HUES64 (cell line): ENCODE results near the gene EIF5AL1.
"Not testable (repeated sequence)": the region's sequence is repeated elsewhere in the genome, so short reads cannot be mapped to it uniquely, and the experiment has no call there.

ENCODE experiments used
- H3K27ac ChIP-seq: 2 replicates; pipeline ENCODE4 v1.7.0; 2013; ENCODE audit warnings: low read depth, low read length, inconsistent platforms
- H3K27me3 ChIP-seq: 2 replicates; pipeline ENCODE4 v1.6.1; 2013; ENCODE audit warnings: mild to moderate bottlenecking, low read length; ENCODE audit not compliant: insufficient read depth
- H3K36me3 ChIP-seq: 2 replicates; pipeline ENCODE4 v1.6.1; 2013; ENCODE audit warnings: mild to moderate bottlenecking, low read length; ENCODE audit not compliant: insufficient read depth
- H3K4me1 ChIP-seq: 2 replicates; pipeline ENCODE4 v1.6.1; 2013; ENCODE audit warnings: mild to moderate bottlenecking, low read length, moderate library complexity; ENCODE audit not compliant: insufficient read depth
- H3K4me3 ChIP-seq: 2 replicates; pipeline ENCODE4 v1.5.1; 2013; ENCODE audit warnings: mild to moderate bottlenecking, low read length, moderate library complexity
- H3K9ac ChIP-seq: 2 replicates; pipeline ENCODE4 v1.6.1; 2013; ENCODE audit warnings: mild to moderate bottlenecking, low read depth, low read length
- H3K9me3 ChIP-seq: 2 replicates; pipeline ENCODE4 v1.6.1; 2013; ENCODE audit warnings: low read depth, low read length; ENCODE audit not compliant: insufficient read depth
- WGBS: fragments of 150-250, 120-280 bp; methylation state at CpG from one replicate; pipeline ENCODE4 v1.1.7; 2013; ENCODE audit warnings: missing lambda C conversion rate; 5-methylcytosine and 5-hydroxymethylcytosine counted together

Gene EIF5AL1

GRCh38 chr10:79544926-79545659, 32.8 kb downstream of the EIF5AL1 start:
- not testable (repeated sequence) for H3K27me3 ChIP-seq, H3K4me3 ChIP-seq, H3K27ac ChIP-seq, H3K9ac ChIP-seq, H3K4me1 ChIP-seq, H3K36me3 ChIP-seq, H3K9me3 ChIP-seq
- 92% methylated on average over 3 of the region's 3 CpGs for WGBS

GRCh38 chr10:79547128-79547527, 34.8 kb downstream of the EIF5AL1 start:
- H3K4me1 ChIP-seq, H3K27me3 ChIP-seq, H3K27ac ChIP-seq, H3K4me3 ChIP-seq, H3K36me3 ChIP-seq, H3K9me3 ChIP-seq, H3K9ac ChIP-seq: not testable (repeated sequence)
- 100% methylated on average over 1 of the region's 2 CpGs for WGBS

- H3K9me3 ChIP-seq = no peaks in the 10 kb centered on the region
- 87% methylated on average over 3 of the region's 3 CpGs for WGBS
- H3K27ac ChIP-seq = no peak overlapping the region
- H3K9ac ChIP-seq = no peak overlapping the region
- no peaks in the 10 kb centered on the region for H3K27me3 ChIP-seq
- no peaks in the 10 kb centered on the region for H3K4me1 ChIP-seq
- H3K4me3 ChIP-seq = no peak overlapping the region
- H3K36me3 ChIP-seq = no peaks in the 10 kb centered on the region
These were observed 35.6 kb downstream of the EIF5AL1 start for GRCh38 chr10:79547973-79548372.

GRCh38 chr10:79552143-79552542, 39.8 kb downstream of the EIF5AL1 start:
- H3K9me3 ChIP-seq = no peaks in the 10 kb centered on the region
- H3K4me3 ChIP-seq = no peak overlapping the region
- 93% methylated on average over 2 of the region's 2 CpGs for WGBS
- no peaks in the 10 kb centered on the region for H3K27me3 ChIP-seq
- H3K27ac ChIP-seq = no peak overlapping the region
- no peaks in the 10 kb centered on the region for H3K4me1 ChIP-seq
- H3K36me3 ChIP-seq = no peaks in the 10 kb centered on the region
- H3K9ac ChIP-seq = no peak overlapping the region

GRCh38 chr10:79555354-79556309, 43.3 kb downstream of the EIF5AL1 start:
- Histone ChIP-seq H3K27me3 (no peaks in the 10 kb centered on the region), H3K9me3 (no peaks in the 10 kb centered on the region), H3K9ac (no peak overlapping the region), H3K4me1 (no peaks in the 10 kb centered on the region), H3K36me3 (no peaks in the 10 kb centered on the region), H3K27ac (no peak overlapping the region), H3K4me3 (no peak overlapping the region)
- WGBS = 89% methylated on average over 10 of the region's 11 CpGs

GRCh38 chr10:79556961-79557360, 44.6 kb downstream of the EIF5AL1 start:
- not testable (repeated sequence) for H3K9me3 ChIP-seq, H3K4me1 ChIP-seq, H3K27me3 ChIP-seq, H3K36me3 ChIP-seq, H3K9ac ChIP-seq, H3K27ac ChIP-seq, H3K4me3 ChIP-seq
- no CpG with 5 or more reads among the region's 3 CpGs for WGBS

GRCh38 chr10:79559726-79560125, 47.4 kb downstream of the EIF5AL1 start:
- no peak overlapping the region for H3K27ac ChIP-seq
- peaks cover 16% of the 10 kb centered on the region; the same call in 1 of the 2 replicates for H3K27me3 ChIP-seq
- no peaks in the 10 kb centered on the region for H3K4me1 ChIP-seq
- H3K36me3 ChIP-seq = no peaks in the 10 kb centered on the region
- no peak overlapping the region for H3K9ac ChIP-seq
- no peaks in the 10 kb centered on the region for H3K9me3 ChIP-seq
- no peak overlapping the region for H3K4me3 ChIP-seq
- WGBS = 62% methylated on average over 2 of the region's 2 CpGs

GRCh38 chr10:79560160-79560709, 47.9 kb downstream of the EIF5AL1 start, which contains the start of gene SFTPA2:
Gene SFTPA2, minus strand, starts transcription at chr10:79560407. Its CDS starts 924 bp downstream, at chr10:79559483.
- whole genome bisulfite sequencing = 79% methylated on average over 1 of the region's 1 CpG
- Histone ChIP-seq H3K4me1 (no peaks in the 10 kb centered on the region), H3K27ac (no peak within 1 kb of the TSS)

GRCh38 chr10:79561257-79561656, 48.9 kb downstream of the EIF5AL1 start:
- Histone ChIP-seq H3K4me1 (no peaks in the 10 kb centered on the region), H3K9me3 (no peaks in the 10 kb centered on the region), H3K27ac (no peak overlapping the region), H3K36me3 (no peaks in the 10 kb centered on the region), H3K9ac (no peak overlapping the region), H3K4me3 (no peak overlapping the region), H3K27me3 (peaks cover 18% of the 10 kb centered on the region; the same call in 1 of the 2 replicates)
- 88% methylated on average over 3 of the region's 3 CpGs for whole genome bisulfite sequencing

More at GRCh38 chr10:79560160-79560709, 47.9 kb downstream of the EIF5AL1 start, which contains the start of gene SFTPA2:
- Histone ChIP-seq H3K36me3 (no peaks in the 10 kb centered on the region), H3K9me3 (no peaks in the 10 kb centered on the region), H3K4me3 (no peak within 1 kb of the TSS), H3K9ac (no peak within 1 kb of the TSS), H3K27me3 (peaks cover 16% of the 10 kb centered on the region; the same call in 1 of the 2 replicates)

- Histone ChIP-seq H3K4me1 (no peaks in the 10 kb centered on the region), H3K27me3 (peaks cover 18% of the 10 kb centered on the region; the same call in 1 of the 2 replicates), H3K9ac (no peak overlapping the region), H3K9me3 (no peaks in the 10 kb centered on the region), H3K36me3 (no peaks in the 10 kb centered on the region), H3K4me3 (peak overlapping the region; percentile 24; the same call in 1 of the 2 replicates), H3K27ac (no peak overlapping the region)
- WGBS = 29% methylated on average over 17 of the region's 17 CpGs
These were observed 49.9 kb downstream of the EIF5AL1 start for GRCh38 chr10:79562135-79562756.
